IMR-90 (cell line): ENCODE results near the gene SLC35E3.

Experiments used
- BHLHE40 ChIP-seq: fragments of 150-350 bp; IDR thresholded peaks from 2 replicates; pipeline ENCODE4 v1.6.1; 2016; ENCODE audit warnings: mild to moderate bottlenecking, low read depth, low read length
- CEBPB ChIP-seq: IDR thresholded peaks from 2 replicates; pipeline ENCODE4 v1.6.1; 2012; ENCODE audit warnings: low read depth, low read length, improper control_type of control experiment
- CHD1 ChIP-seq: IDR thresholded peaks from 2 replicates; pipeline ENCODE4 v1.6.1; 2012; ENCODE audit warnings: low read depth, low read length, improper control_type of control experiment
- ELK1 ChIP-seq: fragments of 150-350 bp; IDR thresholded peaks from 2 replicates; pipeline ENCODE4 v1.6.1; 2016; ENCODE audit warnings: low read depth, mild to moderate bottlenecking, low read length, moderate library complexity, borderline replicate concordance
- FOS ChIP-seq: fragments of 150-350 bp; IDR thresholded peaks from 2 replicates; pipeline ENCODE4 v1.6.1; 2016; ENCODE audit warnings: low read depth, low read length
- MXI1 ChIP-seq: IDR thresholded peaks from 2 replicates; pipeline ENCODE4 v1.6.1; 2012; ENCODE audit warnings: low read depth, mild to moderate bottlenecking, low read length, moderate library complexity, borderline replicate concordance
- POLR2A ChIP-seq: IDR thresholded peaks from 2 replicates; pipeline ENCODE4 v1.6.1; 2012; ENCODE audit warnings: mild to moderate bottlenecking, low read depth, low read length
- RAD21 ChIP-seq: IDR thresholded peaks from 2 replicates; pipeline ENCODE4 v1.6.1; 2012; ENCODE audit warnings: low read length, improper control_type of control experiment
- RCOR1 ChIP-seq: IDR thresholded peaks from 2 replicates; pipeline ENCODE4 v1.6.1; 2012; ENCODE audit warnings: mild to moderate bottlenecking, low read length, improper control_type of control experiment; ENCODE audit not compliant: insufficient replicate concordance
- RFX5 ChIP-seq: IDR thresholded peaks from 2 replicates; pipeline ENCODE4 v1.8.0; 2012; ENCODE audit warnings: low read depth, mild to moderate bottlenecking, low read length, moderate library complexity
- SMC3 ChIP-seq: fragments of 150-350 bp; IDR thresholded peaks from 2 replicates; pipeline ENCODE4 v1.6.1; 2016; ENCODE audit warnings: low read depth, mild to moderate bottlenecking, antibody characterized with exemption, low read length, moderate library complexity
- USF2 ChIP-seq: fragments of 150-350 bp; IDR thresholded peaks from 2 replicates; pipeline ENCODE4 v1.6.1; 2017; ENCODE audit warnings: mild to moderate bottlenecking, antibody characterized with exemption, low read length, low read depth
- TF ChIP-seq, protein P1 (sequence below): conservative IDR thresholded peaks from 2 replicates; pipeline ENCODE4 v1.5.1; 2012; ENCODE audit warnings: mild to moderate bottlenecking, low read depth, low read length, improper control_type of control experiment

DNA sequence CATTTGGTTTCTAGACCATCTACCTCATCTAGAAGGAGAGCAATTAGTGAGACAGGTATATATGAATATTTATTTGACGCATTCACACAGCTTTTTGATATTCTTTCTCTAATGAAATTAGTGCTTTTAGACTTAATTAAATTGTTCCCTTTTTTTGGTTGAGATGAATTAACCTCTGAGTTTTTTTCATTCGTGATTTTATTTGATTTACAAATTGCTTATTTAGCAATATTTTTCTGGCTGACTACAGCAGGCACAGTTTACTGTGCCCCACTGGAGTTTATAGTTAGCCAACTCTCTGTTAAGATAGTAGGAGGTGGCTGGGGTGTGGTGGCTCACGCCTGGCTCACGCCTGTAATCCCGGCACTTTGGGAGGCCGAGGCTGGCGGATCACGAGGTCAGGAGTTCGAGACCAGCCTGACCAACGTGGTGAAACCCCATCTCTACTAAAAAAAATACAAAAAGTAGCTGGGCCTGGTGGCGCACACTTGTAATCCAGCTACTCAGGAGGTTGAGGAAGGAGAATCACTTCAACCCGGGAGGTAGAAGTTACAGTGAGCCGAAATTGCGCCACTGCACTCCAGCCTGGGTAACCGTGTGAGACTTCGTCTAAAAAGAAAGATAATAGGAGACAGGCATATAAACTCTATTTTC lies 78.7 kb downstream of the SLC35E3 start:
- TF ChIP-seq BHLHE40, result no peak
- TF ChIP-seq, protein P1, sequence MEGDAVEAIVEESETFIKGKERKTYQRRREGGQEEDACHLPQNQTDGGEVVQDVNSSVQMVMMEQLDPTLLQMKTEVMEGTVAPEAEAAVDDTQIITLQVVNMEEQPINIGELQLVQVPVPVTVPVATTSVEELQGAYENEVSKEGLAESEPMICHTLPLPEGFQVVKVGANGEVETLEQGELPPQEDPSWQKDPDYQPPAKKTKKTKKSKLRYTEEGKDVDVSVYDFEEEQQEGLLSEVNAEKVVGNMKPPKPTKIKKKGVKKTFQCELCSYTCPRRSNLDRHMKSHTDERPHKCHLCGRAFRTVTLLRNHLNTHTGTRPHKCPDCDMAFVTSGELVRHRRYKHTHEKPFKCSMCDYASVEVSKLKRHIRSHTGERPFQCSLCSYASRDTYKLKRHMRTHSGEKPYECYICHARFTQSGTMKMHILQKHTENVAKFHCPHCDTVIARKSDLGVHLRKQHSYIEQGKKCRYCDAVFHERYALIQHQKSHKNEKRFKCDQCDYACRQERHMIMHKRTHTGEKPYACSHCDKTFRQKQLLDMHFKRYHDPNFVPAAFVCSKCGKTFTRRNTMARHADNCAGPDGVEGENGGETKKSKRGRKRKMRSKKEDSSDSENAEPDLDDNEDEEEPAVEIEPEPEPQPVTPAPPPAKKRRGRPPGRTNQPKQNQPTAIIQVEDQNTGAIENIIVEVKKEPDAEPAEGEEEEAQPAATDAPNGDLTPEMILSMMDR, result no peak
- no peak for TF ChIP-seq RFX5
- TF ChIP-seq CEBPB, result no peak
- no peak for TF ChIP-seq POLR2A
- no peak for TF ChIP-seq USF2
- TF ChIP-seq RAD21, result no peak
- TF ChIP-seq MXI1, result no peak
- TF ChIP-seq FOS, result no peak
- no peak for TF ChIP-seq RCOR1
- TF ChIP-seq SMC3, result no peak
- TF ChIP-seq CHD1, result no peak
- no peak for TF ChIP-seq ELK1
